ENCODE data around the gene ALOX12B.

- no peak for TF ChIP-seq CTCF (IDR thresholded peaks at IDR 0.05)
- no peak for TF ChIP-seq POLR2A (IDR thresholded peaks at IDR 0.05)
Measured at GRCh38 chr17:8104911-8105310, 17.4 kb upstream of the ALOX12B start.

Data from transverse colon (tissue), 3 donors.